ENCODE data around the gene TAS2R16.

TAS2R16 gene

DNA sequence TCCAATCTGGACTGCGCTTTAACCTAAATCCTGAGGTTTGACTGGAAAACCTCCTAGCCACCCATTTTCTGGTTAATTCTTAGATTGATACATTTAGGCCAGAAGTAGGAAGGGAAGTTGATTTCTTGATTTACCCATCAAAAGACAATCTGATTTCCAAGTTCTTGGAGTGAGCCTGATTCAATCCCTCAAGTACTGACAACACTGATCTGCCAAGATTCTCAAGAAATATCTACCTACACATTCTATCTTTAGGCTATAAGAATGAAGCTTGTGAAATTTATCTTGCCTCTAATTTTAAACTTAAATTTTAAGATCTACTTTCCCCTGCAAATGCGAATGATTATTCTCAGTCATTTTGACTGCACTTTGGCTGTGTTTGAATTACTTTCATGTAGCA is 5.9 kb downstream of the TAS2R16 start:
- no peak for TF ChIP-seq CTCF (IDR thresholded peaks at IDR 0.05; ENCODE audit: poor library complexity, severe bottlenecking)
- H3K27ac ChIP-seq (ENCODE audit: poor library complexity, severe bottlenecking), result no peak overlapping the region
- H3K36me3 ChIP-seq (ENCODE audit: low read depth), result no peaks in the 10 kb centered on the region
- no peaks in the 10 kb centered on the region for H3K27me3 ChIP-seq (ENCODE audit: insufficient read depth, poor library complexity, severe bottlenecking)
- ATAC-seq (ENCODE audit: low read depth) (no peak), DNase-seq (ENCODE audit: low spot score) (no peak)
- no peaks in the 10 kb centered on the region for H3K9me3 ChIP-seq (ENCODE audit: severe bottlenecking)
- H3K4me1 ChIP-seq (ENCODE audit: insufficient read depth, poor library complexity, severe bottlenecking), result no peaks in the 10 kb centered on the region
- H3K4me3 ChIP-seq (ENCODE audit: severe bottlenecking), result no peak overlapping the region

GRCh38 chr7:122989041-122989440 is 6.5 kb downstream of the TAS2R16 start:
- no peak for DNase-seq (ENCODE audit: low spot score)
- no peak for TF ChIP-seq CTCF (IDR thresholded peaks at IDR 0.05; ENCODE audit: poor library complexity, severe bottlenecking)
- Histone ChIP-seq H3K4me3 (ENCODE audit: severe bottlenecking) (no peak overlapping the region), H3K9me3 (ENCODE audit: severe bottlenecking) (no peaks in the 10 kb centered on the region), H3K4me1 (ENCODE audit: insufficient read depth, poor library complexity, severe bottlenecking) (no peaks in the 10 kb centered on the region), H3K27me3 (ENCODE audit: insufficient read depth, poor library complexity, severe bottlenecking) (no peaks in the 10 kb centered on the region), H3K27ac (ENCODE audit: poor library complexity, severe bottlenecking) (no peak overlapping the region), H3K36me3 (ENCODE audit: low read depth) (no peaks in the 10 kb centered on the region)
- ATAC-seq (ENCODE audit: low read depth), result no peak

- no peak for DNase-seq (ENCODE audit: low spot score)
- H3K27me3 ChIP-seq (ENCODE audit: insufficient read depth, poor library complexity, severe bottlenecking), result no peaks in the 10 kb centered on the region
- no peak for ATAC-seq (ENCODE audit: low read depth)
- no peaks in the 10 kb centered on the region for H3K9me3 ChIP-seq (ENCODE audit: severe bottlenecking)
- H3K4me1 ChIP-seq (ENCODE audit: insufficient read depth, poor library complexity, severe bottlenecking), result no peaks in the 10 kb centered on the region
- H3K27ac ChIP-seq (ENCODE audit: poor library complexity, severe bottlenecking), result no peak overlapping the region
- H3K4me3 ChIP-seq (ENCODE audit: severe bottlenecking), result no peak overlapping the region
- TF ChIP-seq CTCF (IDR thresholded peaks at IDR 0.05; ENCODE audit: poor library complexity, severe bottlenecking), result no peak
- no peaks in the 10 kb centered on the region for H3K36me3 ChIP-seq (ENCODE audit: low read depth)
Measured at GRCh38 chr7:122988333-122988732, 7.2 kb downstream of the TAS2R16 start.

DNA sequence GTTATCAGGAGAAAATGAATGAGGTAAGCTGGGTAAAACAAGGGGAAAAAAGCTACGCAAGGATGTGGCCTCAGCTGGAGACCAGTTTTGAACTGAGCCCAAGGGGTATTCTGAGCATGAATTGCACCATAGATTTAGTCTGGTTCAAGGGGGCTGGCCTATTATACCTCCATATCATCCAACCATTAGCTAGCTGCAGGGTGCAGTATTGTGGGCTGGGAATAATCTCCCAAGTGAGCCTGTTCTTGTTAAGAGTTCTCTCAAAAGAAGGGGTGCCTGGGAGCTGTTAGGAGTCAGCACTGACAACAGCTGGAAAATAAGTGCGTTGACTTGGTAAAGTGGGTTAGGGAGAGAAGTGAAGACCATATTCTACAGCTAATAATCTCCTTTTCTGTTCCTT is 8.0 kb downstream of the TAS2R16 start:
- Histone ChIP-seq H3K27me3 (ENCODE audit: insufficient read depth, poor library complexity, severe bottlenecking) (no peaks in the 10 kb centered on the region), H3K9me3 (ENCODE audit: severe bottlenecking) (no peaks in the 10 kb centered on the region), H3K36me3 (ENCODE audit: low read depth) (no peaks in the 10 kb centered on the region), H3K27ac (ENCODE audit: poor library complexity, severe bottlenecking) (no peak overlapping the region), H3K4me1 (ENCODE audit: insufficient read depth, poor library complexity, severe bottlenecking) (no peaks in the 10 kb centered on the region), H3K4me3 (ENCODE audit: severe bottlenecking) (no peak overlapping the region)
- ATAC-seq (ENCODE audit: low read depth) (no peak), DNase-seq (ENCODE audit: low spot score) (no peak)
- no peak for TF ChIP-seq CTCF (IDR thresholded peaks at IDR 0.05; ENCODE audit: poor library complexity, severe bottlenecking)

DNA sequence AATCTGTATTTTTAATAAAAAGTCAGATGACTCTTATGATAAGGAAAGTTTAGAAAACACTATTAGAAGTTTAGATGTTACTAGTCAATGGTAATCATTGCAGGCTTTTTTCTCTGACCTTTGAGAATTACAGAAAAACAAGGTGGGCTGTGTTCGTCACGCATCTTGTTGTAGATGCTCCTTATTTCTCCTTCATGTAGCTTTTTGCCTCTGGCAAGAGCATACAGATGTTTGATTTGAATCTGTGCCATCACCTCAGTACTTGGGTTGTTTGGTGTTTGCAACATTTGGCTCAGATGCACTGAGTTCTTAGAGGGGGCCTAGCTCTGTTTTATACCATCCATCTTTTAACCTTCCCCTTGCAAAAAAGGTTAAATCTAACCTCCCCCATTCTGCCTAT is 11.5 kb downstream of the TAS2R16 start:
- Histone ChIP-seq H3K4me1 (ENCODE audit: insufficient read depth, poor library complexity, severe bottlenecking) (no peaks in the 10 kb centered on the region), H3K4me3 (ENCODE audit: severe bottlenecking) (no peak overlapping the region), H3K27ac (ENCODE audit: poor library complexity, severe bottlenecking) (no peak overlapping the region), H3K9me3 (ENCODE audit: severe bottlenecking) (no peaks in the 10 kb centered on the region), H3K36me3 (ENCODE audit: low read depth) (no peaks in the 10 kb centered on the region), H3K27me3 (ENCODE audit: insufficient read depth, poor library complexity, severe bottlenecking) (no peaks in the 10 kb centered on the region)
- DNase-seq (ENCODE audit: low spot score) (no peak), ATAC-seq (ENCODE audit: low read depth) (no peak)
- TF ChIP-seq CTCF (IDR thresholded peaks at IDR 0.05; ENCODE audit: poor library complexity, severe bottlenecking), result no peak

Data from RWPE2 (cell line).